ENCODE results near the gene FGGY.

The FGGY gene

DNA sequence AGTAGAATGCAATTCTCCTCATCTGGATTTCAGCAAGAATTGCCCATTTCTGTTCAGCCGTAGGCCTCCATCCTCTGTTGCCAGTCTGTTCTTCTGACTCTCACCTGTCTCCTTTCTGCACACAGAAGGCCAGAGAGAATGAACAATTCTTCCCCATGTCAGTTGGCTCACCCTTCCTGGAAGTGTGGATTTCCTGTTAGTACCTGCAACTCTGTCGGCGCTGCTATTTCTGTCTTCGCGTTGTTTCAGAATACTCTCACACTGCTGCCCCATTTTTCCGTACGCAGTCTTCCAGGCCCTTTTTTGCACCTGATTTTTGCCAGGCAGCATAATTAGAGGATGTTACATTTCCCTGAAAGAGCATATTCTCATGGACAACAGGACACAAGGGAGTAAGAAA lies 200.7 kb downstream of the FGGY start:
- peaks cover 6% of the 10 kb centered on the region for H3K4me1 ChIP-seq (ENCODE audit: insufficient read depth, low read length)
- no peak overlapping the region for H3K4me3 ChIP-seq (ENCODE audit: low read depth in 1 of 2, low read length in 2 of 2)
- no peaks in the 10 kb centered on the region for H3K27me3 ChIP-seq (ENCODE audit: control insufficient read depth in 1 of 2, insufficient read depth in 2 of 2, low read length in 2 of 2)
- no peak overlapping the region for H3K27ac ChIP-seq (ENCODE audit: low read depth, low read length)
- H3K9ac ChIP-seq (ENCODE audit: low read length), result no peak overlapping the region
- H3K9me3 ChIP-seq (ENCODE audit: low read length), result no peaks in the 10 kb centered on the region
- H3K36me3 ChIP-seq (ENCODE audit: insufficient read depth, low read length), result no peaks in the 10 kb centered on the region

DNA sequence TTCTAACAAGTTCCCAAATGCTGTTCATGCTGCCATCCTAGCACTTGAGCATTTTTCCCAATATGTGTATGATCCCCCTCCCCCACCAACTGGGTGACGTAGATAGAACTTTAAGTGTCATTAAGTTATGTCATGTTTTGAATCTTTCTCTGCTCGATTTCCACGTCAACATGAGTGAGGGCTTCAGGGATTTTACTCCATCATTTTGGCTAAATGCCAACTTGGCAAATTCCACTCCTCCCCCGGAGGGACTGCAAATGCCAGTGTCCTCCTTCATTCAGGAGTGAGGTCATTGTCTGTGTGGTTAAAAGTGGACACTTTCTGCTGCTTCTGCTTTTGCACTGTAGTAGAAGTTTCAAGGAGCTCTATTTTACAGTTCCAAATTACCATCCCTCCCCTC lies 201.7 kb downstream of the FGGY start:
- peaks cover 6% of the 10 kb centered on the region for H3K4me1 ChIP-seq (ENCODE audit: insufficient read depth, low read length)
- no peaks in the 10 kb centered on the region for H3K9me3 ChIP-seq (ENCODE audit: low read length)
- H3K4me3 ChIP-seq (ENCODE audit: low read depth in 1 of 2, low read length in 2 of 2), result no peak overlapping the region
- no peak overlapping the region for H3K27ac ChIP-seq (ENCODE audit: low read depth, low read length)
- no peak overlapping the region for H3K9ac ChIP-seq (ENCODE audit: low read length)
- H3K27me3 ChIP-seq (ENCODE audit: control insufficient read depth in 1 of 2, insufficient read depth in 2 of 2, low read length in 2 of 2), result no peaks in the 10 kb centered on the region
- H3K36me3 ChIP-seq (ENCODE audit: insufficient read depth, low read length), result no peaks in the 10 kb centered on the region

DNA sequence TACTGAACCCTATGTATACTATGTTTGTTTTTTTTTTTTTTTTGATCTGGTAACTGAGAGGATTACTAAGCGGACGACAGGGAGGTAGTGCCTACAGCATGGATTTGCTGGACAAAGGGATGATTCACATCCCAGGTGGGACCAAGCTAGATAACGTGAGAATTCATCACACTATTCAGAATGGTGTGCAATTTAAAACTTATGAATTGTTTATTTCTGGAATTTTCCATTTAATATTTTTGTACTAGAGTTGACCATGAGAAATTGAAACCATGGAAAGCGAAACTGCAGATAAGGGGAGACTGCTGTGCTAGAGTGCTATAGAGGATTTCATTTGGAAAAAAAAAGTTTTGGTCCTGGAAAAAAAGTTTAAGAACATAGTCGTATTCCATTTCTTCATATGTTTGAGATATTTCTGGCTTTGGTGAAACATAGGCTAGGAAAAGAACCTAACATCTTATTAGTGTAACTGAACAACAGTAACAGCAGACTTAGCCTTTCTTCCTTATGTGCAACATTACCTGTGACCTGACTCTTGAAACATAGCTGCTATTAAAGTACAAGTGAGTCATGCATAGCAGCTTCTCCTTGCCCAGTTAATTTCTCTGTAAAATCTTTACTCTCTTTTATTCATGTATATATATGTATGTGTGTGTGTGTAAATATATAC lies 202.5 kb downstream of the FGGY start:
- H3K36me3 ChIP-seq (ENCODE audit: insufficient read depth, low read length), result no peaks in the 10 kb centered on the region
- no peak overlapping the region for H3K4me3 ChIP-seq (ENCODE audit: low read depth in 1 of 2, low read length in 2 of 2)
- H3K9me3 ChIP-seq (ENCODE audit: low read length), result no peaks in the 10 kb centered on the region
- no peaks in the 10 kb centered on the region for H3K27me3 ChIP-seq (ENCODE audit: control insufficient read depth in 1 of 2, insufficient read depth in 2 of 2, low read length in 2 of 2)
- H3K4me1 ChIP-seq (ENCODE audit: insufficient read depth, low read length), result peaks cover 6% of the 10 kb centered on the region
- no peak overlapping the region for H3K9ac ChIP-seq (ENCODE audit: low read length)
- no peak overlapping the region for H3K27ac ChIP-seq (ENCODE audit: low read depth, low read length)

DNA sequence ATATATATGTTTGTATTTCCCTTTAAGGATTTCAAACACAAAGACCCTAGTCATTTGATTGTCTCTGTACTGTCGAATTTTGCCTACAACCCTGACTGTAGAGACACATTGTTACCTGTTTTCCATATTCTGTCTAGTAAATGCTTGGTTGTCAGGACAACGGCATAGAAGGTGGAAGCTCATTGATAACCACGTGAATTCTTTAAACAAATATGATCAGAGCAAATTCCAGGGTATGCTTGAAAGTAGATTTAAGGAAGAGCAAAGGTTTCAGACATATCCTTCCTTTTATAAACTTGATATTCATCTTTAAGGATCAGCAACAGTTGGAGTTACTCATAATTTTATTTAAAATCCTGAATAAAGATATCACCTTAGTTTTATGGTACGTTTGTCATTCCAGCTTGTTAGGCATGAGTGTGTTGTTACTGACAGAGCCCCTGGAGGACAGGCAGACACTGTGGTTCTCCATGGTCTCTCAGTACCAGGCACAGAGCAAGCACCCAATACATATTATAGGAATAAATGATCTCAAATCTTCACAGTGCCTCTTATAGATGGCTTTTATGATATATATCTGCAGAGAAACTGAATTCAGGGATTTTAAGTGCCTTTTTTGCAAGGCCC lies 203.2 kb downstream of the FGGY start:
- Histone ChIP-seq H3K27ac (ENCODE audit: low read depth, low read length) (no peak overlapping the region), H3K27me3 (ENCODE audit: control insufficient read depth in 1 of 2, insufficient read depth in 2 of 2, low read length in 2 of 2) (no peaks in the 10 kb centered on the region), H3K4me3 (ENCODE audit: low read depth in 1 of 2, low read length in 2 of 2) (no peak overlapping the region), H3K4me1 (ENCODE audit: insufficient read depth, low read length) (peaks cover 6% of the 10 kb centered on the region), H3K36me3 (ENCODE audit: insufficient read depth, low read length) (no peaks in the 10 kb centered on the region), H3K9me3 (ENCODE audit: low read length) (no peaks in the 10 kb centered on the region), H3K9ac (ENCODE audit: low read length) (no peak overlapping the region)

DNA sequence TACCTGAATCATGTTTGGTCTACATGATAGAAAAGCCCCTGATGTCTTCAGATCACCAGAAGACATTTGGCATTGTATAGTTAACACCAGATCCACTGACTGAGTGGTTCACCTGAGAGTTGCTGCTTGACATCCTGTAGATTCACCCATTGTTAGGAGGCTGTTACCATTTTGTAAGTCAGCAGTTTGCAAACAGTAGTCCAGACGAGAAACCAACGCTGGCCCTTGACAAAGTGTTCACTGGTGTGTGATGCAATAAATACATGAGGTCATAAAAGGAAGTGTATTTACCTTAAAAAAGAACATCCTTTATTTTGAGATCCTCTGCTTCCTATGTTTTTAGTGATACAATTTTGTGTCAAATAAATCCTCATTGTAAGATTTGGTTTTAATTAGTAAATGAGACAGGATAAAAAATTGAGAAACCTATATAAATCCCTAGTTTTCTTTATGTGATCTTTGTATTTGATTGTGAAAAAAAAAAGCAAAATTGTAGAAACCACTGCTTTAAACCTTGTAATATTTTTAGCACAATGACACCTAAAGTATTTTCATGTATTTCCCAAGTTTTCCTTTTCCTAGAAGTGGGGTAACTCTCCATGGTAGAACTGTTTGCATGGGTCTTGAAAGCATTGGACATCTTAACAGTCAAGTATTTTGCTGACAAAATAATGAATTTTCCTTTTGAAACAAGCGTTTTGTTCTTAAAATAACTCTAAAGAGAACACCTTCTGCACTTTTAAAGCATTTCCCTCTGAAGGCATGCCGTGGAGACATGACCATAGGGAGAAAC lies 204.3 kb downstream of the FGGY start:
- no peaks in the 10 kb centered on the region for H3K27me3 ChIP-seq (ENCODE audit: control insufficient read depth in 1 of 2, insufficient read depth in 2 of 2, low read length in 2 of 2)
- no peaks in the 10 kb centered on the region for H3K9me3 ChIP-seq (ENCODE audit: low read length)
- no peak overlapping the region for H3K27ac ChIP-seq (ENCODE audit: low read depth, low read length)
- no peak overlapping the region for H3K9ac ChIP-seq (ENCODE audit: low read length)
- no peak overlapping the region for H3K4me3 ChIP-seq (ENCODE audit: low read depth in 1 of 2, low read length in 2 of 2)
- H3K4me1 ChIP-seq (ENCODE audit: insufficient read depth, low read length), result peaks cover 6% of the 10 kb centered on the region
- H3K36me3 ChIP-seq (ENCODE audit: insufficient read depth, low read length), result no peaks in the 10 kb centered on the region

DNA sequence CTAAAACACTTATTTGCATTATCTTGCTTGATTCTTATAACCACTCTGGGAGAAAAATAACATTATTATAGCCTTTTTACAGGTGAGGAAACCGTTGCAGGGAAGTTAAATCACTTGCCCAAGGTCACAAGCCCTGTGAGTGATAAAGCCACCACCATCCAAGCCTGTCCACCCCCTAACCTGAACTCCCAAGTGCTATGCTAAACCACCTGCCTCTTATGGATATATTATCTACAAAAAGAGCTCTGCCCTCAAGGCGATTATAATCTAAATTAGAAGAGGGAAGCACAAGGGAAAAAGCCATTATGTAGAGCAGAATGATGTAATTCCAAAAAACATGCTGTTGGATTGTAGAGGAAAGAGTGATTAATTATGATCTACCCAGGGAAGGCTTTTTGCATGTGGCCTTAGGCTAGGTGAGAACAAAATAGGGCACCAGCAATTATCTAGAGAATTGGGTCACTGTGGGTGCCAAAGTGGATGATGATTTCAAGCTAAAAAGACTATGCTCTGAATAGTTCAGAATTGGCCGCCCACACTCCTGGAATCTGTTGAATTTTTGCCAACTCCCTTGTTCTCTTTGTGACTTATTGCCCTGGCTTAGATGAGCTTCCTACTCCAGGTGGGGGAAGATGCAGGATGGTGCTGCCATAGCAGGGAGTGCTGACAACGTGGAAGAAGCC lies 205.3 kb downstream of the FGGY start:
- H3K36me3 ChIP-seq (ENCODE audit: insufficient read depth, low read length), result no peaks in the 10 kb centered on the region
- H3K4me1 ChIP-seq (ENCODE audit: insufficient read depth, low read length), result peaks cover 13% of the 10 kb centered on the region
- no peak overlapping the region for H3K4me3 ChIP-seq (ENCODE audit: low read depth in 1 of 2, low read length in 2 of 2)
- no peaks in the 10 kb centered on the region for H3K9me3 ChIP-seq (ENCODE audit: low read length)
- no peak overlapping the region for H3K27ac ChIP-seq (ENCODE audit: low read depth, low read length)
- H3K9ac ChIP-seq (ENCODE audit: low read length), result no peak overlapping the region
- H3K27me3 ChIP-seq (ENCODE audit: control insufficient read depth in 1 of 2, insufficient read depth in 2 of 2, low read length in 2 of 2), result no peaks in the 10 kb centered on the region

DNA sequence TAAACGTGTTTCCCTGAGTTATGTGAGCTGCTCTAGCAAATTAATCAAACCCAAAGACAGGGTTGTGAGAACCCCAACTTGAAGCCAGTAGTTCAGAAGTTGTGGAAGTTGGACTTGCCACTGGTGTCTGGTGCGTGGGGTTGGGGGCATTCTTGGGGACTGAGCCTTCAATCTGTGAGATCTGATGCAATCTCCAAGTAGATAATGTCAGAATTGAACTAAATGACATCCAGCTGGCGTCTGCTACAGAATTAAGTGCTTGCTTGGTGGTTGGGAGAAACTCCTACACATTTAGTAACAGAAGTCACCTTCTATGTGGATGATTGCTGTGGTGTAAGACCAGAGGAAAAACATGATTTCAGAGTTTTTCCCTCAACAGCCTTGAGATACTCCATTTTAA lies 207.4 kb downstream of the FGGY start:
- H3K27ac ChIP-seq (ENCODE audit: low read depth, low read length), result no peak overlapping the region
- peaks cover 18% of the 10 kb centered on the region for H3K4me1 ChIP-seq (ENCODE audit: insufficient read depth, low read length)
- H3K36me3 ChIP-seq (ENCODE audit: insufficient read depth, low read length), result no peaks in the 10 kb centered on the region
- no peaks in the 10 kb centered on the region for H3K9me3 ChIP-seq (ENCODE audit: low read length)
- H3K4me3 ChIP-seq (ENCODE audit: low read depth in 1 of 2, low read length in 2 of 2), result no peak overlapping the region
- no peaks in the 10 kb centered on the region for H3K27me3 ChIP-seq (ENCODE audit: control insufficient read depth in 1 of 2, insufficient read depth in 2 of 2, low read length in 2 of 2)
- no peak overlapping the region for H3K9ac ChIP-seq (ENCODE audit: low read length)

DNA sequence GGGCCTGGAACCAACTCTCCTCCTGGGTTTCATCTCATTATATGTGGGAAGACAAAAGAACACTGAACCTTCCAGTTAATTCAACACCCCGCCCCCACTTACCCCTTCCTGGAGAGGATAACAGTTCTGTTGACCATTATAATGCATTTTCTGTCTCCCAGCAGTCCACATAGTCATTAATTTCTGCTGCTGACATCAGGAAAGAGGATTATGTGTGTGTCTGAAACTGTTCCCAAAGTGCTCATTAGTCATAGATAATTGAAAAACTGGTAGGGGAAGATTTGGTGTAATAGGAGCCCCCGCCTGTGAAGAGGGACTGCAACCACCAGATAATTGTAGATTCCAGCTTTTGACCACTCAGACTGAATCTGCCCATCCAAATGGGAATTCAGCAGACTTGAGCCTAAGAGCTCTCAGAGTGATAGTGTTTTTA lies 208.7 kb downstream of the FGGY start:
- H3K27me3 ChIP-seq (ENCODE audit: control insufficient read depth in 1 of 2, insufficient read depth in 2 of 2, low read length in 2 of 2), result no peaks in the 10 kb centered on the region
- no peaks in the 10 kb centered on the region for H3K9me3 ChIP-seq (ENCODE audit: low read length)
- no peak overlapping the region for H3K4me3 ChIP-seq (ENCODE audit: low read depth in 1 of 2, low read length in 2 of 2)
- no peaks in the 10 kb centered on the region for H3K36me3 ChIP-seq (ENCODE audit: insufficient read depth, low read length)
- no peak overlapping the region for H3K9ac ChIP-seq (ENCODE audit: low read length)
- H3K27ac ChIP-seq (ENCODE audit: low read depth, low read length), result no peak overlapping the region
- H3K4me1 ChIP-seq (ENCODE audit: insufficient read depth, low read length), result peaks cover 28% of the 10 kb centered on the region

DNA sequence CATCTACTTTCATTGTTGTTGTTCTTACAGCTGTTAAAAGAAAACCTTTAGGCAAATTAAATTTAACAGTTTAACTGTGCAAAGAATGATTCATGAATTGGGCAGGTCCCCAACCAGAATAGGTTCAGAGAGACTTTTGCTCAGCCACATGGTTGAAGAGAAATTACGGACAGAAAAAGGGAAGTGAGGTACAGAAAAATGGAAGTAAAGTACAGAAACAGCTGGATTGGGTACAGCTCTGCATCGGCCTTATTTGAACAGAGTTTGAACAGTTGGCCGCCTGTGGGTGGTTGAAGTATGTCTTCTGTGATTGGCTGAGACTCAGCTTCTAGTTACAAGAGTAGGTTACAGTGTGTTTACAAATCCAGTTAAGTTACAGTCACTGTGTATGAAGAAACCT lies 210.1 kb downstream of the FGGY start:
- Histone ChIP-seq H3K27me3 (ENCODE audit: control insufficient read depth in 1 of 2, insufficient read depth in 2 of 2, low read length in 2 of 2) (no peaks in the 10 kb centered on the region), H3K27ac (ENCODE audit: low read depth, low read length) (no peak overlapping the region), H3K36me3 (ENCODE audit: insufficient read depth, low read length) (no peaks in the 10 kb centered on the region), H3K4me1 (ENCODE audit: insufficient read depth, low read length) (peaks cover 40% of the 10 kb centered on the region), H3K9ac (ENCODE audit: low read length) (no peak overlapping the region), H3K9me3 (ENCODE audit: low read length) (no peaks in the 10 kb centered on the region), H3K4me3 (ENCODE audit: low read depth in 1 of 2, low read length in 2 of 2) (no peak overlapping the region)

DNA sequence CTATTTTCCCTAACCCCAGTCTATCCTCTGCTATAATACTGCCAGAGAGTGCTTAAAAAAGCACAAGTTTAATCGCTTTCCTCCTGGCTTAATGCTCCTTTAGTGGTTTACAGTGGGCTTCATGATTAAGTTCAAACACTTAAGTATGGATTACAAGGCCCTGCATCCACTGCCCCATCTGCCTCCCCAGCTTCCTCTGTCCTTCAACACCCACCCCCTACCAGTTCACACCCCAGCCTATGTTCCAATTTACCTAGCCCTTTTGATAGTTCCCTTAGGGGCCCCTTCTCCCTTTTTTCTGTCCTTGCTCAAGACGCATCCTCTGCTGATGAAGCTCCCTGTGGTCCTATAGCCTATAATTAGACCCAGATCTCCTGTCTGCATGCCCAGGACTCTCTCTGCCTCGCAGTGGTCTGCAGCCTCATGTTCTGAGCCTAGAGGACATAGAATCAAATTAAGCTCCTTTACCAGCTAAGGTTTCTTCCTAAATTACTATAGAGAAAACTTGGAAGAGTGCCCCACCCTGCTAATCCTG lies 212.5 kb downstream of the FGGY start:
- no peaks in the 10 kb centered on the region for H3K9me3 ChIP-seq (ENCODE audit: low read length)
- H3K27ac ChIP-seq (ENCODE audit: low read depth, low read length), result no peak overlapping the region
- H3K9ac ChIP-seq (ENCODE audit: low read length), result no peak overlapping the region
- H3K27me3 ChIP-seq (ENCODE audit: control insufficient read depth in 1 of 2, insufficient read depth in 2 of 2, low read length in 2 of 2), result no peaks in the 10 kb centered on the region
- peaks cover 49% of the 10 kb centered on the region for H3K4me1 ChIP-seq (ENCODE audit: insufficient read depth, low read length)
- no peaks in the 10 kb centered on the region for H3K36me3 ChIP-seq (ENCODE audit: insufficient read depth, low read length)
- H3K4me3 ChIP-seq (ENCODE audit: low read depth in 1 of 2, low read length in 2 of 2), result no peak overlapping the region

DNA sequence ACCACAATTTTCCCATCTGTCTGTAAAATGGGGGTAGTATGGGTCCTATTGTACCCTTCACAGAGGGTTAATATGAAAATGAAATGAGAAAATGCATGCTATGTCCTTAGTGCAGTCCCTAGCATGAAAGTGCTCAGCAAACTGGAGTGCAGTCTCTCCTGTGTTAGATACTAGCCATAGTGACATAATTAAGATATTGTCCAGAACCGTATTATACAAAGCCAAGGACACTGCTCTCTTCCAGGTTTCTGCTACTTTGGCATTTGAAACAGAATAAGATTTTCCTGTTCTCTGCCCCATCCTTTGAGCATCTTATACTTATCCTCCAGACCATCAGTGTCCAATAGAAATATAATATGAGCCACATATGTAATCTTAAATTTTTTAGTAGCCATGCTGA lies 213.4 kb downstream of the FGGY start:
- no peaks in the 10 kb centered on the region for H3K36me3 ChIP-seq (ENCODE audit: insufficient read depth, low read length)
- peaks cover 49% of the 10 kb centered on the region for H3K4me1 ChIP-seq (ENCODE audit: insufficient read depth, low read length)
- H3K9ac ChIP-seq (ENCODE audit: low read length), result no peak overlapping the region
- no peaks in the 10 kb centered on the region for H3K27me3 ChIP-seq (ENCODE audit: control insufficient read depth in 1 of 2, insufficient read depth in 2 of 2, low read length in 2 of 2)
- no peaks in the 10 kb centered on the region for H3K9me3 ChIP-seq (ENCODE audit: low read length)
- H3K4me3 ChIP-seq (ENCODE audit: low read depth in 1 of 2, low read length in 2 of 2), result no peak overlapping the region
- no peak overlapping the region for H3K27ac ChIP-seq (ENCODE audit: low read depth, low read length)

Data from muscle layer of colon (tissue), 2 donors.